GM21381 (cell line): ENCODE data around the gene PLXDC2.
"Not testable (repeated sequence)": the region's sequence is repeated elsewhere in the genome, so short reads cannot be mapped to it uniquely, and the experiment has no call there.

ENCODE experiments used
- ATAC-seq: cut with Tn5 transposase; IDR thresholded peaks from one replicate; pipeline ENCODE4 v1.9.1; 2021; ENCODE audit warnings: mild to moderate bottlenecking, moderate library complexity; ENCODE audit not compliant: unreplicated experiment

The PLXDC2 gene

GRCh38 chr10:19816411-19817230 lies at the start of gene PLXDC2:
Gene PLXDC2 (plus strand): TSS chr10:19816432.
- ATAC-seq = peak; percentile 49

- no peak for ATAC-seq
Measured at GRCh38 chr10:19767876-19768275, 48.4 kb upstream of the PLXDC2 start.

- not testable (repeated sequence) for ATAC-seq
Measured at GRCh38 chr10:19769826-19770225, 46.4 kb upstream of the PLXDC2 start.

GRCh38 chr10:19772972-19773371 lies 43.3 kb upstream of the PLXDC2 start:
- ATAC-seq = no peak

GRCh38 chr10:19775296-19775695 lies 40.9 kb upstream of the PLXDC2 start:
- no peak for ATAC-seq

GRCh38 chr10:19777806-19778205 lies 38.4 kb upstream of the PLXDC2 start:
- ATAC-seq = no peak

- ATAC-seq = no peak
Measured at GRCh38 chr10:19778996-19779395, 37.2 kb upstream of the PLXDC2 start.

- ATAC-seq = no peak
Measured at GRCh38 chr10:19782430-19783089, 33.7 kb upstream of the PLXDC2 start.

- ATAC-seq = no peak
Measured at GRCh38 chr10:19783721-19784120, 32.5 kb upstream of the PLXDC2 start.

- ATAC-seq = no peak
Measured at GRCh38 chr10:19785366-19785765, 30.9 kb upstream of the PLXDC2 start.

GRCh38 chr10:19788075-19788686 lies 28.1 kb upstream of the PLXDC2 start:
- peak; percentile 66 for ATAC-seq

GRCh38 chr10:19788902-19789301 lies 27.3 kb upstream of the PLXDC2 start:
- ATAC-seq = no peak

- no peak for ATAC-seq
Measured at GRCh38 chr10:19789607-19790006, 26.6 kb upstream of the PLXDC2 start.

- ATAC-seq = no peak
Measured at GRCh38 chr10:19791032-19791431, 25.2 kb upstream of the PLXDC2 start.

GRCh38 chr10:19795684-19796083 lies 20.5 kb upstream of the PLXDC2 start:
- ATAC-seq = no peak

- ATAC-seq = no peak
Measured at GRCh38 chr10:19800161-19800560, 16.1 kb upstream of the PLXDC2 start.

GRCh38 chr10:19801369-19801768 lies 14.9 kb upstream of the PLXDC2 start:
- no peak for ATAC-seq

- ATAC-seq = no peak
Measured at GRCh38 chr10:19803676-19804075, 12.6 kb upstream of the PLXDC2 start.

GRCh38 chr10:19809481-19809880 lies 6.8 kb upstream of the PLXDC2 start:
- no peak for ATAC-seq

- ATAC-seq = no peak
Measured at GRCh38 chr10:19811540-19811939, 4.7 kb upstream of the PLXDC2 start.

- no peak for ATAC-seq
Measured at GRCh38 chr10:19812976-19813375, 3.3 kb upstream of the PLXDC2 start.
